Astrocyte (in vitro differentiated cells and primary cell): ENCODE results near the gene CMPK2. TPM values are rescaled to one million over a fixed set of nuclear protein-coding genes. Genes with fewer than 3 reads are reported as not detected.

Experiments used
- DNase-seq: peaks from one replicate; pipeline ENCODE4 v3.0.0-alpha.2; 2010; ENCODE audit warnings: low read depth
- FAIRE-seq: peaks from 2 replicates; lab custom pipeline; 2011; peaks lifted over from hg19 to GRCh38; lab: Jason Lieb, UNC
- H2AFZ ChIP-seq: 2 replicates; pipeline ENCODE4 v1.6.0; 2012; ENCODE audit warnings: low read depth, low read length, inconsistent platforms
- H3K27ac ChIP-seq: 2 replicates; pipeline ENCODE4 v1.5.1; 2011; ENCODE audit warnings: low read depth, low read length, inconsistent platforms
- H3K27me3 ChIP-seq: 2 replicates; pipeline ENCODE4 v1.6.0; 2011; ENCODE audit warnings: low read length, inconsistent platforms; ENCODE audit not compliant: insufficient read depth
- H3K36me3 ChIP-seq: 2 replicates; pipeline ENCODE4 v1.5.1; 2011; ENCODE audit warnings: low read length, inconsistent platforms; ENCODE audit not compliant: insufficient read depth
- H3K4me1 ChIP-seq: 2 replicates; pipeline ENCODE4 v1.5.1; 2011; ENCODE audit warnings: low read length, inconsistent platforms; ENCODE audit not compliant: insufficient read depth
- H3K4me2 ChIP-seq: 2 replicates; pipeline ENCODE4 v1.6.0; 2012; ENCODE audit warnings: low read length, inconsistent platforms
- H3K4me3 ChIP-seq: 2 replicates; pipeline ENCODE4 v1.5.1; 2011; ENCODE audit warnings: low read depth, mild to moderate bottlenecking, low read length, inconsistent platforms; ENCODE audit not compliant: insufficient read depth
- H3K79me2 ChIP-seq: 2 replicates; pipeline ENCODE4 v1.6.0; 2012; ENCODE audit warnings: mild to moderate bottlenecking, low read length, inconsistent platforms; ENCODE audit not compliant: insufficient read depth
- H3K9ac ChIP-seq: 2 replicates; pipeline ENCODE4 v1.6.0; 2012; ENCODE audit warnings: mild to moderate bottlenecking, low read length, inconsistent platforms
- H3K9me3 ChIP-seq: 2 replicates; pipeline ENCODE4 v1.5.1; 2012; ENCODE audit warnings: low read depth, mild to moderate bottlenecking, low read length, inconsistent platforms; ENCODE audit not compliant: insufficient read depth
- H4K20me1 ChIP-seq: 2 replicates; pipeline ENCODE4 v1.6.0; 2012; ENCODE audit warnings: low read length, inconsistent platforms; ENCODE audit not compliant: insufficient read depth
- H3K27ac Mint-ChIP-seq: one replicate; pipeline ENCODE4 v1.8.0; 2021; ENCODE audit warnings: mild to moderate bottlenecking, mixed read lengths; ENCODE audit not compliant: unreplicated experiment
- H3K27me3 Mint-ChIP-seq: one replicate; pipeline ENCODE4 v1.8.0; 2021; ENCODE audit warnings: low read depth, mixed read lengths; ENCODE audit not compliant: unreplicated experiment
- H3K36me3 Mint-ChIP-seq: one replicate; pipeline ENCODE4 v1.8.0; 2021; ENCODE audit warnings: low read depth, mixed read lengths; ENCODE audit not compliant: unreplicated experiment
- H3K4me1 Mint-ChIP-seq: one replicate; pipeline ENCODE4 v1.8.0; 2021; ENCODE audit warnings: low read depth, mixed read lengths; ENCODE audit not compliant: unreplicated experiment
- H3K4me3 Mint-ChIP-seq: one replicate; pipeline ENCODE4 v1.8.0; 2021; ENCODE audit warnings: mild to moderate bottlenecking, moderate library complexity, mixed read lengths; ENCODE audit not compliant: unreplicated experiment
- H3K9me3 Mint-ChIP-seq: one replicate; pipeline ENCODE4 v1.8.0; 2021; ENCODE audit warnings: mild to moderate bottlenecking, mixed read lengths; ENCODE audit not compliant: unreplicated experiment
- EZH2 ChIP-seq: IDR thresholded peaks from 2 replicates; pipeline ENCODE4 v1.6.1; 2012; ENCODE audit warnings: mild to moderate bottlenecking, low read length, inconsistent platforms; ENCODE audit not compliant: insufficient read depth
- total RNA-seq: library from RNA; stranded (reverse); gene quantifications from 2 replicates; pipeline ENCODE4 v1.2.1, GENCODE V29; 2021
- TF ChIP-seq, protein P1 (sequence below): IDR thresholded peaks from 2 replicates; pipeline ENCODE4 v1.5.1; 2011; ENCODE audit warnings: low read depth, mild to moderate bottlenecking, inconsistent platforms, low read length, moderate library complexity; ENCODE audit not compliant: insufficient read depth

Gene CMPK2
- total RNA-seq, 1 donor from 2014 or later: 32.5 TPM

DNA sequence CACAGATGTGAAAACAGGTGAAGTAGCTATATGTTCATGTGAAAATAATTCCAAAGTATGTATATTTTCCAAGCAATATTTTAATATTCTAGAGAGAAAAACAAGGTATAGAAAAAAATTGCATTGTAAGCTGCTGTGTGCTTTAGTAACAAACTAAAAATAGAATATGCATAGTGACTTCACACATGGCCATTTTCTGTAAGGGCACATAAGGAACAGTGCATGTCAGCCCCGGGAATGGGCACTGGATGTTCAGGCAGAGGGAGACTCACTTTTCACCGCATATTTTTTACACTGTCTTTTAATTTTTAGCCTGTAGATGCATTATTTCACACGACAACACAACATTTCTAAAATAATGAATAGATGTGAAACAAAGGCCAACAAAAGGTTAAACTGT is 46.0 kb downstream of the CMPK2 start:
- H3K36me3 ChIP-seq: no peaks in the 10 kb centered on the region
- no peaks in the 10 kb centered on the region for H3K36me3 Mint-ChIP-seq
- no peak overlapping the region for H3K9ac ChIP-seq
- no peaks in the 10 kb centered on the region for H3K27me3 ChIP-seq
- no peaks in the 10 kb centered on the region for H4K20me1 ChIP-seq
- H3K4me1 Mint-ChIP-seq: peaks cover 6% of the 10 kb centered on the region
- no peak overlapping the region for H3K4me3 ChIP-seq
- H2AFZ ChIP-seq: no peak overlapping the region
- no peak for DNase-seq
- no peaks in the 10 kb centered on the region for H3K9me3 ChIP-seq
- H3K27ac Mint-ChIP-seq: no peak overlapping the region
- no peak for FAIRE-seq
- H3K4me1 ChIP-seq: no peaks in the 10 kb centered on the region
- no peak for TF ChIP-seq EZH2
- TF ChIP-seq, protein P1, sequence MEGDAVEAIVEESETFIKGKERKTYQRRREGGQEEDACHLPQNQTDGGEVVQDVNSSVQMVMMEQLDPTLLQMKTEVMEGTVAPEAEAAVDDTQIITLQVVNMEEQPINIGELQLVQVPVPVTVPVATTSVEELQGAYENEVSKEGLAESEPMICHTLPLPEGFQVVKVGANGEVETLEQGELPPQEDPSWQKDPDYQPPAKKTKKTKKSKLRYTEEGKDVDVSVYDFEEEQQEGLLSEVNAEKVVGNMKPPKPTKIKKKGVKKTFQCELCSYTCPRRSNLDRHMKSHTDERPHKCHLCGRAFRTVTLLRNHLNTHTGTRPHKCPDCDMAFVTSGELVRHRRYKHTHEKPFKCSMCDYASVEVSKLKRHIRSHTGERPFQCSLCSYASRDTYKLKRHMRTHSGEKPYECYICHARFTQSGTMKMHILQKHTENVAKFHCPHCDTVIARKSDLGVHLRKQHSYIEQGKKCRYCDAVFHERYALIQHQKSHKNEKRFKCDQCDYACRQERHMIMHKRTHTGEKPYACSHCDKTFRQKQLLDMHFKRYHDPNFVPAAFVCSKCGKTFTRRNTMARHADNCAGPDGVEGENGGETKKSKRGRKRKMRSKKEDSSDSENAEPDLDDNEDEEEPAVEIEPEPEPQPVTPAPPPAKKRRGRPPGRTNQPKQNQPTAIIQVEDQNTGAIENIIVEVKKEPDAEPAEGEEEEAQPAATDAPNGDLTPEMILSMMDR: no peak
- H3K27ac ChIP-seq: no peak overlapping the region
- H3K9me3 Mint-ChIP-seq: peaks cover 5% of the 10 kb centered on the region
- H3K4me3 Mint-ChIP-seq: no peak overlapping the region
- no peaks in the 10 kb centered on the region for H3K79me2 ChIP-seq
- H3K4me2 ChIP-seq: no peak overlapping the region
- H3K27me3 Mint-ChIP-seq: peaks cover 6% of the 10 kb centered on the region

- Mint-ChIP-seq H3K27ac (no peak overlapping the region), H3K27me3 (peaks cover 6% of the 10 kb centered on the region), H3K4me1 (peaks cover under 1% of the 10 kb centered on the region), H3K4me3 (no peak overlapping the region), H3K9me3 (peaks cover 5% of the 10 kb centered on the region), H3K36me3 (no peaks in the 10 kb centered on the region)
- no peak for TF ChIP-seq EZH2
- TF ChIP-seq, protein P1: no peak
- no peaks in the 10 kb centered on the region for H3K4me1 ChIP-seq
- H3K36me3 ChIP-seq: no peaks in the 10 kb centered on the region
- DNase-seq (no peak), FAIRE-seq (no peak)
- no peaks in the 10 kb centered on the region for H3K27me3 ChIP-seq
- H3K79me2 ChIP-seq: no peaks in the 10 kb centered on the region
- no peak overlapping the region for H3K9ac ChIP-seq
- no peaks in the 10 kb centered on the region for H4K20me1 ChIP-seq
- no peaks in the 10 kb centered on the region for H3K9me3 ChIP-seq
- H3K27ac ChIP-seq: no peak overlapping the region
- H2AFZ ChIP-seq: no peak overlapping the region
- no peak overlapping the region for H3K4me2 ChIP-seq
- no peak overlapping the region for H3K4me3 ChIP-seq
Measured at GRCh38 chr2:6818012-6818411, 47.7 kb downstream of the CMPK2 start.

- Histone ChIP-seq H4K20me1 (no peaks in the 10 kb centered on the region), H3K36me3 (no peaks in the 10 kb centered on the region), H3K27ac (no peak overlapping the region), H3K4me3 (no peak overlapping the region), H3K4me2 (no peak overlapping the region), H2AFZ (no peak overlapping the region), H3K79me2 (no peaks in the 10 kb centered on the region), H3K9me3 (no peaks in the 10 kb centered on the region), H3K27me3 (no peaks in the 10 kb centered on the region), H3K4me1 (no peaks in the 10 kb centered on the region), H3K9ac (no peak overlapping the region)
- H3K27me3 Mint-ChIP-seq: peaks cover 6% of the 10 kb centered on the region
- no peak overlapping the region for H3K4me3 Mint-ChIP-seq
- no peak for TF ChIP-seq EZH2
- TF ChIP-seq, protein P1: no peak
- DNase-seq (no peak), FAIRE-seq (no peak)
- peaks cover 3% of the 10 kb centered on the region for H3K9me3 Mint-ChIP-seq
- no peak overlapping the region for H3K27ac Mint-ChIP-seq
- H3K36me3 Mint-ChIP-seq: no peaks in the 10 kb centered on the region
- H3K4me1 Mint-ChIP-seq: no peaks in the 10 kb centered on the region
Measured at GRCh38 chr2:6814869-6815268, 50.8 kb downstream of the CMPK2 start.
